H1 (cell line): Measurements from ENCODE around the gene SLX4IP. TPM values are rescaled to one million over a fixed set of nuclear protein-coding genes. Genes with fewer than 3 reads are reported as not detected.
A peak's percentile ranks its signal among the peaks of the same experiment; 100 is the strongest.

Experiments
- CTCF ChIA-PET: fragments of 300-600 bp; sonication (Branson Sonifier 250); formaldehyde crosslinking; loops from one replicate; lab custom pipeline; 2021; ENCODE audit not compliant: partially characterized antibody; lab: Charles Lee
- POLR2A ChIA-PET: fragments of 300-600 bp; sonication (Branson Sonifier 250); formaldehyde crosslinking; loops from one replicate; lab custom pipeline; 2021; ENCODE audit warnings: inconsistent platforms; ENCODE audit not compliant: partially characterized antibody; lab: Charles Lee
- DNase-seq, 2 experiments: peaks; one replicate each; pipeline versions ENCODE4 v3.0.0 to v3.0.0-alpha.2; 2010 to 2022; ENCODE audit warnings: low spot score in 2 of 2, low read depth in 1 of 2, mixed read lengths in 1 of 2
- FAIRE-seq: peaks from 2 replicates; lab custom pipeline; 2011; peaks lifted over from hg19 to GRCh38; lab: Jason Lieb, UNC
- H2AFZ ChIP-seq: 2 replicates; pipeline ENCODE4 v1.8.1; 2012; ENCODE audit warnings: low read length, inconsistent platforms
- H2AK5ac ChIP-seq: 2 replicates; pipeline ENCODE4 v1.6.1; 2013; ENCODE audit warnings: low read depth, low read length
- H2BK120ac ChIP-seq: replicated peaks from 2 replicates; pipeline ENCODE3; 2013; ENCODE audit warnings: low read depth, low read length, inconsistent platforms
- H2BK12ac ChIP-seq: 2 replicates; pipeline ENCODE4 v1.6.1; 2013; ENCODE audit warnings: low read depth, low read length
- H2BK15ac ChIP-seq: 2 replicates; pipeline ENCODE4 v1.6.1; 2013; ENCODE audit warnings: low read length
- H2BK20ac ChIP-seq: 2 replicates; pipeline ENCODE4 v1.6.1; 2013; ENCODE audit warnings: low read length
- H2BK5ac ChIP-seq: 2 replicates; pipeline ENCODE4 v1.6.1; 2013; ENCODE audit warnings: low read depth, low read length
- H3K14ac ChIP-seq: 2 replicates; pipeline ENCODE4 v1.6.1; 2013; ENCODE audit warnings: inconsistent platforms; ENCODE audit not compliant: insufficient read length
- H3K18ac ChIP-seq: 2 replicates; pipeline ENCODE4 v1.6.1; 2013; ENCODE audit warnings: low read length; ENCODE audit errors: extremely low read depth
- H3K23ac ChIP-seq: 2 replicates; pipeline ENCODE4 v1.6.1; 2013; ENCODE audit warnings: inconsistent platforms; ENCODE audit not compliant: insufficient read length
- H3K23me2 ChIP-seq: 2 replicates; pipeline ENCODE4 v1.6.1; 2013; ENCODE audit warnings: low read depth, low read length
- H3K27ac ChIP-seq: 2 replicates; pipeline ENCODE4 v1.6.1; 2011; ENCODE audit warnings: low read depth, low read length, inconsistent platforms
- H3K27me3 ChIP-seq, 4 experiments: replicated peaks in 1 of 4; 1 replicate in 1 of 4; 2 replicates in 3 of 4; pipeline versions ENCODE4 v1.6.1 to v1.8.1; 2011 to 2013; ENCODE audit warnings: low read length in 3 of 4, mild to moderate bottlenecking in 3 of 4, inconsistent platforms in 2 of 4, mixed read lengths in 2 of 4, moderate library complexity in 1 of 4; ENCODE audit not compliant: control insufficient read depth in 3 of 4, insufficient read depth in 3 of 4; ENCODE audit errors: extremely low read depth in 1 of 4
- H3K36me3 ChIP-seq, 4 experiments: 2 replicates each; pipeline versions ENCODE4 v1.6.1 to v1.8.1; 2011 to 2013; ENCODE audit warnings: mild to moderate bottlenecking in 4 of 4, low read length in 3 of 4, moderate library complexity in 2 of 4, control low read depth in 1 of 4, inconsistent platforms in 1 of 4; ENCODE audit not compliant: insufficient read depth in 4 of 4, control insufficient read depth in 2 of 4
- H3K4ac ChIP-seq: replicated peaks from 2 replicates; pipeline ENCODE3; 2013; ENCODE audit warnings: low read length, low read depth, mixed read lengths, inconsistent platforms; ENCODE audit not compliant: insufficient read length
- H3K4me1 ChIP-seq, 4 experiments: replicated peaks in 1 of 4; 1 replicate in 1 of 4; 2 replicates in 3 of 4; pipeline versions ENCODE4 v1.6.1 to v1.8.1; 2011 to 2013; ENCODE audit warnings: low read length in 3 of 4, inconsistent platforms in 2 of 4, mixed read lengths in 1 of 4; ENCODE audit not compliant: insufficient read depth in 4 of 4, control insufficient read depth in 3 of 4
- H3K4me2 ChIP-seq, 2 experiments: 2 replicates each; pipeline versions ENCODE4 v1.6.1 to v1.8.1; 2011 to 2013; ENCODE audit warnings: low read depth in 2 of 2, low read length in 2 of 2, control low read depth in 1 of 2, inconsistent platforms in 1 of 2, mild to moderate bottlenecking in 1 of 2; ENCODE audit not compliant: insufficient read depth in 1 of 2
- H3K4me3 ChIP-seq, 4 experiments: fragments of 200-600, 300-600 bp in 1 of 4; sonication (generic), shearing (Covaris generic), sonication (Bioruptor Twin) in 1 of 4; 2 replicates each; pipeline versions ENCODE4 v1.5.1 to v1.8.1; 2011 to 2016; ENCODE audit warnings: low read length in 4 of 4, low read depth in 3 of 4, control low read depth in 2 of 4, inconsistent platforms in 2 of 4, mild to moderate bottlenecking in 2 of 4, mixed read lengths in 1 of 4, moderate library complexity in 1 of 4; ENCODE audit not compliant: insufficient read depth in 2 of 4; ENCODE audit errors: extremely low read depth in 1 of 4
- H3K56ac ChIP-seq: replicated peaks from 2 replicates; pipeline ENCODE3; 2013; ENCODE audit warnings: low read depth, mild to moderate bottlenecking, mixed read lengths, low read length, inconsistent platforms; ENCODE audit not compliant: insufficient read length
- H3K79me1 ChIP-seq: 2 replicates; pipeline ENCODE4 v1.6.1; 2013; ENCODE audit warnings: low read depth, low read length, control low read depth
- H3K79me2 ChIP-seq, 2 experiments: 2 replicates each; pipeline versions ENCODE4 v1.6.1 to v1.8.1; 2012 to 2013; ENCODE audit warnings: low read length in 2 of 2, mild to moderate bottlenecking in 2 of 2, inconsistent platforms in 1 of 2; ENCODE audit not compliant: insufficient read depth in 2 of 2, control insufficient read depth in 1 of 2
- H3K9ac ChIP-seq, 4 experiments: replicated peaks in 1 of 4; 1 replicate in 1 of 4; 2 replicates in 3 of 4; pipeline versions ENCODE4 v1.6.1 to v1.8.1; 2011 to 2013; ENCODE audit warnings: low read depth in 3 of 4, low read length in 3 of 4, control low read depth in 2 of 4, mild to moderate bottlenecking in 2 of 4, moderate library complexity in 2 of 4, inconsistent platforms in 1 of 4; ENCODE audit errors: extremely low read depth in 1 of 4
- H3K9me3 ChIP-seq, 2 experiments: 2 replicates each; pipeline versions ENCODE4 v1.6.1 to v1.8.1; 2012 to 2013; ENCODE audit warnings: mild to moderate bottlenecking in 2 of 2, moderate library complexity in 2 of 2, control low read depth in 1 of 2, inconsistent platforms in 1 of 2, low read depth in 1 of 2, low read length in 1 of 2, mixed read lengths in 1 of 2; ENCODE audit not compliant: insufficient read depth in 2 of 2
- H4K20me1 ChIP-seq, 2 experiments: replicated peaks in 1 of 2; 2 replicates each; pipeline versions ENCODE3 to v1.8.1; 2011 to 2013; ENCODE audit warnings: inconsistent platforms in 2 of 2, low read length in 2 of 2, mild to moderate bottlenecking in 1 of 2; ENCODE audit not compliant: insufficient read depth in 2 of 2, control insufficient read depth in 1 of 2
- H4K5ac ChIP-seq: 2 replicates; pipeline ENCODE4 v1.6.1; 2013; ENCODE audit warnings: low read length, low read depth, mixed read lengths, inconsistent platforms; ENCODE audit not compliant: insufficient read length
- H4K8ac ChIP-seq: 2 replicates; pipeline ENCODE4 v1.8.0; 2013; ENCODE audit warnings: mild to moderate bottlenecking, moderate library complexity, low read length, inconsistent platforms; ENCODE audit not compliant: insufficient read depth; ENCODE audit errors: extremely low read depth
- H4K91ac ChIP-seq: replicated peaks from 2 replicates; pipeline ENCODE3; 2013; ENCODE audit warnings: low read length, mixed read lengths, inconsistent platforms; ENCODE audit not compliant: insufficient read length
- NANOG ChIP-seq: IDR thresholded peaks from 2 replicates; pipeline ENCODE4 v1.6.1; 2011; ENCODE audit warnings: low read length, low read depth, mild to moderate bottlenecking, inconsistent platforms; ENCODE audit not compliant: insufficient read depth, poor library complexity, severe bottlenecking
- POU5F1 ChIP-seq: IDR thresholded peaks from 2 replicates; pipeline ENCODE4 v1.6.1; 2011; ENCODE audit warnings: low read depth, mild to moderate bottlenecking, low read length, moderate library complexity
- WGBS, 2 experiments: shearing (Covaris generic) in 1 of 2; methylation state at CpG; one replicate each; pipeline versions ENCODE4 v1.1.6 to v1.1.7; 2013 to 2015; ENCODE audit warnings: low lambda C conversion rate in 2 of 2, mixed read lengths in 2 of 2, inconsistent platforms in 1 of 2, low coverage in 1 of 2, missing lambda C conversion rate in 1 of 2; ENCODE audit not compliant: insufficient replicate concordance in 2 of 2, insufficient coverage in 1 of 2, insufficient read length in 1 of 2; ENCODE audit errors: extremely low coverage in 1 of 2, missing lambda C conversion rate in 1 of 2; 5-methylcytosine and 5-hydroxymethylcytosine counted together
- polyA plus RNA-seq, 7 experiments: library from polyadenylated mRNA; depleted of rRNA in 3 of 7; stranded (reverse) in 5 of 7; unstranded in 2 of 7; fragments of >200 nt in 5 of 7; fragments of 200-250 nt in 2 of 7; gene quantifications; 1 replicate in 5 of 7; 2 replicates in 1 of 7; 4 replicates in 1 of 7; pipeline versions ENCODE4 v1.2.1 to v1.2.3, GENCODE V29; 2011 to 2013; ENCODE audit warnings: missing spikeins in 2 of 7, mixed read lengths in 2 of 7
- total RNA-seq: library from RNA; stranded (reverse); fragmentation: NEBNext Ultra II Directional; extraction: Animal tissue kit (Norgen Biotek cat#: 25700); gene quantifications from 2 replicates; pipeline ENCODE4 v1.2.1, GENCODE V29; 2021

The SLX4IP gene
- total and polyA plus RNA-seq, 2 of the 8 experiments (the other 6 are each of a cell fraction or from before 2014, with no cell fraction given), result 2.4 to 8.7 TPM

- H2BK12ac ChIP-seq, result no peak overlapping the region
- no peak overlapping the region for H3K14ac ChIP-seq
- no peaks in the 10 kb centered on the region; the same call in 1 of the 2 replicates for H3K79me1 ChIP-seq
- peaks cover 22 to 84% (median 58%) of the 10 kb centered on the region in 4 experiments for H3K36me3 ChIP-seq
- H2AFZ ChIP-seq, result no peak overlapping the region
- POLR2A ChIA-PET, result interaction anchor here (0.8 to 2.2 kb wide), 4 partner anchors 9 to 13 kb away, joined by 3 to 8 read pairs (median 5); no protein-coding TSS in a partner anchor
- H3K23ac ChIP-seq, result no peak overlapping the region
- no peak overlapping the region for H3K56ac ChIP-seq
- no peak overlapping the region for H3K18ac ChIP-seq
- peak overlapping the region in 1 of 4 experiments; percentile 0; a peak in 1 of 8 replicates for H3K4me3 ChIP-seq
- H4K8ac ChIP-seq, result no peak overlapping the region
- no peaks in the 10 kb centered on the region for H3K27me3 ChIP-seq
- DNase-seq, result no peak
- no peak overlapping the region for H2BK15ac ChIP-seq
- H2BK120ac ChIP-seq, result no peak overlapping the region
- no peak overlapping the region for H4K91ac ChIP-seq
- peaks cover 6 to 26% (median 15%) of the 10 kb centered on the region in 4 experiments; a peak in 6 of 7 replicates for H3K4me1 ChIP-seq
- H2AK5ac ChIP-seq, result no peak overlapping the region
- H4K20me1 ChIP-seq, result peaks cover 2 to 15% of the 10 kb centered on the region in 2 experiments
- peak; percentile 28; the same call in 1 of the 2 replicates for TF ChIP-seq POU5F1
- TF ChIP-seq NANOG, result no peak
- H3K4me2 ChIP-seq, result peak overlapping the region; percentile 16 to 40; a peak in 3 of 4 replicates
- FAIRE-seq, result peak; percentile 7
- peaks cover 0 to 17% of the 10 kb centered on the region in 2 experiments; a peak in 2 of 4 replicates for H3K79me2 ChIP-seq
- 71% methylated on average over 8 of the region's 8 CpGs; no CpG with 5 or more reads in 1 of the 2 experiments for WGBS, 2 experiments
- no peak overlapping the region for H3K4ac ChIP-seq
- H2BK5ac ChIP-seq, result no peak overlapping the region
- CTCF ChIA-PET, result interaction anchor here (0.9 to 6.6 kb wide), 8 partner anchors 9 to 97 kb away, joined by 3 to 55 read pairs (median 4); no protein-coding TSS in a partner anchor
- no peaks in the 10 kb centered on the region for H3K23me2 ChIP-seq
- H2BK20ac ChIP-seq, result 0 out of 2 replicates have a peak overlapping the region, but pooled peaks have one; percentile 9
- H3K9me3 ChIP-seq, result no peaks in the 10 kb centered on the region
- no peak overlapping the region for H3K27ac ChIP-seq
- H4K5ac ChIP-seq, result no peak overlapping the region
- H3K9ac ChIP-seq, result no peak overlapping the region
These were observed 214.1 kb downstream of the SLX4IP start for GRCh38 chr20:10649080-10649796.
